GM21381 (cell line): ENCODE data around the gene RPS16.

ENCODE experiments used
- ATAC-seq: cut with Tn5 transposase; IDR thresholded peaks from one replicate; pipeline ENCODE4 v1.9.1; 2021; ENCODE audit warnings: mild to moderate bottlenecking, moderate library complexity; ENCODE audit not compliant: unreplicated experiment

The RPS16 gene

DNA sequence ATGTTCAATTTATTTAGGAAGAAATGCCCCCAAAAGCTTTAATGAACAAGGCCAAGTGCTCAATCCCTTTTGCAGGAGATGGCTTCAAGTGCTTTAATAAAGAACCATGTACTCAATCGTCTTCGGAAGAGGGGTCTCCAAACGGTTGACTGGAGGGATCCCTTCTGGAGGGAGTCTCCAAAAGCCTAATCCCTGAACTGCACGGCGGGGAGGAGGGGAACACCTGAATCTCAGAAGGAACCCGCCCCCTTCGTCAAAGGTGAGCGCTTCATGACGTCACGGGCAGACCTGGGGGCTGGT lies 45.3 kb downstream of the RPS16 start:
- no peak for ATAC-seq

DNA sequence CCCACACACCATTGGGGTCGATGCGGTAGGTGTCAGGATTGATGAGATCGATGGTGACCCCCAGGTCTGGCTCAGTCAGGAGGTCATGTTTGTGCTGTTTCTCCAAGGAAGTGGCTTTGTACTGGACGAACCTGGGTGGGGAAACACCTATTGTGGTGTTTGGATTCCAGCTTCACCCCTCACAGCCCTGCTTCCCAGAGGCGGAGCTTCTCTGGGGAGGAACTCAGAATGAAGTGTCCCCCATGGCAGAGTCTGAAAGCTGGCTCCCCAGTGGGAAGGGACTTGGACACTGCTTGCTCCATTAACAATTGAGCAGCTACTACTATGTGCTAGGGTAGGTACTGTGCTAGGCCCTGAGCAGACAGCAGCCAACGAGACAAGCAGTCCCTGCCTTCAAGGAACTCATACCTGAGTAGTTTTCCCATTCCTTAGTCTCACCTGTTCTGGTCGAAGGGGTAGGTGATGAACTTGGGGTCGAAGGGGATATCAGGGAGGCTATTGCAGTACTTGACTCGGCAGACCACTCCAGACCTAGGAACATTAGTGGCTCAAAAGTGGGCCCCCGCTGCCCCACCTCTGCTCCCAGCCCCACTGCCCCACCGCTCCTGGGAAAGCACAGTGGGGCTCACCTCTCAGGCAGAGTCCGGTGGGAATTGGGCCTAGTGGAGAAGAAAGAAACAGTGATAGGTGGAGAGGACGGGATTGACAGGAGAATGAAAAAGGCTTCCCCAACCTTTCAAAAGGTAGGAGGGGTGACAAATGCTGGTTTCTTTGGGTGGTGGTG lies 45.9 kb downstream of the RPS16 start:
- no peak for ATAC-seq

GRCh38 chr19:39388657-39389056 lies 47.1 kb downstream of the RPS16 start:
- ATAC-seq = no peak

- ATAC-seq = no peak
Measured at GRCh38 chr19:39386557-39386956, 49.2 kb downstream of the RPS16 start.

GRCh38 chr19:39385629-39386411 lies 49.9 kb downstream of the RPS16 start:
- no peak for ATAC-seq

- no peak for ATAC-seq
Measured at GRCh38 chr19:39384839-39385568, 50.7 kb downstream of the RPS16 start.
